Heart right ventricle (tissue), 16 donors: Measurements from ENCODE around the gene AMOT. TPM values are rescaled to one million over a fixed set of nuclear protein-coding genes. Genes with fewer than 3 reads are reported as not detected.

ENCODE experiments used
- ATAC-seq, 8 donors: fragments of 200-7000 bp; cut with Tn5 transposase; one replicate each; pipeline ENCODE4 v1.9.1; 2020; ENCODE audit warnings: mild to moderate bottlenecking in 8 of 8, moderate library complexity in 8 of 8, moderate number of reproducible peaks in 1 of 8
- DNase-seq, 2 donors: peaks; one replicate each; pipeline ENCODE4 v3.0.0-alpha.2; 2020
- H3K27ac ChIP-seq, 10 donors: fragments of 200-600 bp; sonication (generic) in 2 of 10; one replicate each; pipeline versions ENCODE4 v1.5.0 to v1.8.0; 2020 to 2022; ENCODE audit warnings: mild to moderate bottlenecking in 3 of 10
- H3K27me3 ChIP-seq, 7 donors: fragments of 200-600 bp; one replicate each; pipeline ENCODE4 v1.8.0; 2021 to 2022; ENCODE audit warnings: mild to moderate bottlenecking in 2 of 7
- H3K36me3 ChIP-seq, 9 donors: fragments of 200-600 bp; sonication (generic) in 1 of 9; one replicate each; pipeline versions ENCODE4 v1.5.0 to v1.8.0; 2020 to 2022; ENCODE audit warnings: mild to moderate bottlenecking in 2 of 9
- H3K4me1 ChIP-seq, 9 donors: fragments of 200-600 bp; sonication (generic) in 1 of 9; one replicate each; pipeline versions ENCODE4 v1.5.0 to v1.8.0; 2020 to 2022; ENCODE audit warnings: mild to moderate bottlenecking in 4 of 9
- H3K4me3 ChIP-seq, 10 donors: fragments of 200-600 bp; sonication (generic) in 2 of 10; one replicate each; pipeline versions ENCODE4 v1.5.0 to v1.8.0; 2020 to 2022; ENCODE audit warnings: mild to moderate bottlenecking in 7 of 10, moderate library complexity in 2 of 10
- H3K9me3 ChIP-seq, 11 donors: fragments of 200-600 bp in 10 of 11; sonication (generic) in 2 of 11; one replicate each; pipeline versions ENCODE4 v1.5.0 to v1.8.0; 2013 to 2022; ENCODE audit warnings: mild to moderate bottlenecking in 2 of 11, control low read depth in 1 of 11, moderate library complexity in 1 of 11
- WGBS, 2 donors: extraction: QIAGEN DNeasy Blood & Tissue Kit; methylation state at CpG; one replicate each; pipeline ENCODE4 v1.1.7; 2013; ENCODE audit warnings: inconsistent platforms in 1 of 2; 5-methylcytosine and 5-hydroxymethylcytosine counted together
- intact Hi-C, 10 donors: fragments of 100-400 bp; cut with DNase I; formaldehyde crosslinking; loops; one replicate each; pipeline versions ENCODE4 v1.11.1 to v1.14.2; 2022
- polyA plus RNA-seq, 2 donors: library from polyadenylated mRNA; stranded (reverse); fragments of 200-250 nt; gene quantifications; one replicate each; pipeline ENCODE4 v1.2.3, GENCODE V29; 2013
- total RNA-seq, 10 donors: library from RNA; stranded (reverse); fragmentation: NEBNext Ultra II Directional in 3 of 10; extraction: Animal tissue kit (Norgen Biotek cat#: 25700) in 3 of 10; gene quantifications; one replicate each; pipeline versions ENCODE4 v1.2.1 to v1.2.4, GENCODE V29; 2021 to 2023
- TF ChIP-seq, protein P1 (sequence below), 9 donors: fragments of 200-600 bp; sonication (generic) in 2 of 9; IDR thresholded peaks; one replicate each; pipeline versions ENCODE4 v1.5.0 to v1.8.0; 2021 to 2022; ENCODE audit warnings: antibody characterized with exemption in 9 of 9, mild to moderate bottlenecking in 5 of 9, moderate library complexity in 1 of 9
- donor health status: Arrhythmogenic right ventricular cardiomyopathy.
- donor health status: ischemic (EF 13 %, LVEDD 7.1; RV severe dilation, severe dysfunction).
- donor health status: healthy with polysubstance abuse.
- donor health status: DM: no; HTN: yes; CAD: no.
- donor health status: DM: no; HTN: no; CAD: no.
- donor health status: ischemic (EF 25% LVEDD 6.9; RV normal size, moderate dysfunction).
- donor health status: ischemic (EF 25% LVEDD 5.7; RV mildly dilated, moderate dysfunction).
- donor health status: healthy.
- donor health status: DM: yes; HTN: yes; CAD: no.
- donor health status: Ischemic cardiomyopathy.
- donor health status: ischemic (EF 35%, LVEDD 5.7; RV mildly dilated, moderate dysfunction).
- donor health status: nonischemic (EF 11% LVEDD 7.7; RV severe dilation, severe dysfunction).
- donor health status: DM: yes; HTN: yes; CAD: no.
- donor health status: PGD.
- donor health status: ischemic (EF 29% LVEDD 5.4; RV normal size, mild dysfunction).
- donor health status: nonischemic (EF 23%, LVEDD 6.1; RV moderate dilation, normal function).

AMOT gene
- total and polyA plus RNA-seq, 12 donors: 0.62 to 10.8 (median 6.1) TPM

DNA sequence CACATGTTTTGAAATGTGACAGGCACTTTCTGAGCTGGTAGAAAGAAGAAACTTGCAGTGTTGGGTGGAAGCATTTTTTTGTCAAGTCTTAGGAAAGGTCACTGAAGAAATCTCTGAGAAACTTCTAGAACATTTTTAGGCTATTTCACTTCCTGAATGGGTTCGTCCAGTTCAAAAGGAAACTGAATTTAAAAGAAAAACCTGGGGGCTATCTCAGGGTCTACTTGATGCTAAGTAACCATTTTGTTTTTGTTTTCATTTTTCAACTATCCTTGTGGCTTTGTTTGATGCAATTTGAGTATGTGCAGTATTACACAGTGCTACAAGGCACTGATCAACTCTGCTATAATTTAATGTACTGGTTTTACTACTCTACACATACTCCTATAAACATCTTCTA lies 34.0 kb upstream of the AMOT start:
- TF ChIP-seq, protein P1, sequence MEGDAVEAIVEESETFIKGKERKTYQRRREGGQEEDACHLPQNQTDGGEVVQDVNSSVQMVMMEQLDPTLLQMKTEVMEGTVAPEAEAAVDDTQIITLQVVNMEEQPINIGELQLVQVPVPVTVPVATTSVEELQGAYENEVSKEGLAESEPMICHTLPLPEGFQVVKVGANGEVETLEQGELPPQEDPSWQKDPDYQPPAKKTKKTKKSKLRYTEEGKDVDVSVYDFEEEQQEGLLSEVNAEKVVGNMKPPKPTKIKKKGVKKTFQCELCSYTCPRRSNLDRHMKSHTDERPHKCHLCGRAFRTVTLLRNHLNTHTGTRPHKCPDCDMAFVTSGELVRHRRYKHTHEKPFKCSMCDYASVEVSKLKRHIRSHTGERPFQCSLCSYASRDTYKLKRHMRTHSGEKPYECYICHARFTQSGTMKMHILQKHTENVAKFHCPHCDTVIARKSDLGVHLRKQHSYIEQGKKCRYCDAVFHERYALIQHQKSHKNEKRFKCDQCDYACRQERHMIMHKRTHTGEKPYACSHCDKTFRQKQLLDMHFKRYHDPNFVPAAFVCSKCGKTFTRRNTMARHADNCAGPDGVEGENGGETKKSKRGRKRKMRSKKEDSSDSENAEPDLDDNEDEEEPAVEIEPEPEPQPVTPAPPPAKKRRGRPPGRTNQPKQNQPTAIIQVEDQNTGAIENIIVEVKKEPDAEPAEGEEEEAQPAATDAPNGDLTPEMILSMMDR (IDR thresholded peaks at IDR 0.05): no peak
- H3K4me3 ChIP-seq: no peak overlapping the region
- H3K4me1 ChIP-seq: no peaks in the 10 kb centered on the region
- no peaks in the 10 kb centered on the region for H3K36me3 ChIP-seq
- WGBS, 2 donors: 45 to 50% methylated on average over 1 of the region's 1 CpG
- no peak for DNase-seq
- H3K27ac ChIP-seq: no peak overlapping the region
- H3K9me3 ChIP-seq: no peaks in the 10 kb centered on the region
- intact Hi-C loops: no loop called here
- peaks cover 0 to 30% (median 0%) of the 10 kb centered on the region in 7 donors for H3K27me3 ChIP-seq
- ATAC-seq: no peak

DNA sequence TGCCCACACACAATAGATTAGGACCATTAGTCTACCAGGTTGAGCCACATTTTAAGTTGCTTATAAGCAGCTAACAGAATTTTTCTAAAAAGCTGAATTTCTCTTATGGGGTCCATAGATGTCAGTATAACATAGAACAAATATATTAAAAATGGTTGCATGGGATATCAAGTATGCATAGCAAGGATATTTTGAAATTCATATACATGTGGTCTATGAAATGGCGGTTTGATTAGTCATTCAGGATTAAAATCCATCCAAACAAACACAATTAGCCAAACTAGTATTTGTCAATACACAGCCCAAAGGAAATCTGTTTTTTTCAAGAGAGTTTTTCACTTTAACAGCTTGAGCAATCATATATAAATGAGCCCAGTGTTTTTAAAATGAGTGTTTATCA lies 33.5 kb upstream of the AMOT start:
- no peaks in the 10 kb centered on the region for H3K4me1 ChIP-seq
- 41 to 55% methylated on average over 1 of the region's 1 CpG for WGBS, 2 donors
- H3K27me3 ChIP-seq: peaks cover 0 to 28% (median 0%) of the 10 kb centered on the region in 7 donors
- H3K27ac ChIP-seq: no peak overlapping the region
- no peaks in the 10 kb centered on the region for H3K36me3 ChIP-seq
- TF ChIP-seq, protein P1 (IDR thresholded peaks at IDR 0.05): peak in 4 of 9 donors; percentile 6 to 32 (median 17)
- H3K9me3 ChIP-seq: no peaks in the 10 kb centered on the region
- intact Hi-C loops: no loop called here
- no peak for DNase-seq
- no peak for ATAC-seq
- H3K4me3 ChIP-seq: no peak overlapping the region

GRCh38 chrX:112868586-112868985 lies 28.0 kb upstream of the AMOT start:
- no peaks in the 10 kb centered on the region for H3K4me1 ChIP-seq
- peaks cover 0 to 42% (median 0%) of the 10 kb centered on the region in 7 donors for H3K27me3 ChIP-seq
- intact Hi-C loops: no loop called here
- no peak overlapping the region for H3K4me3 ChIP-seq
- H3K36me3 ChIP-seq: no peaks in the 10 kb centered on the region
- DNase-seq (no peak), ATAC-seq (no peak)
- 83 to 86% methylated on average over 3 of the region's 3 CpGs for WGBS, 2 donors
- TF ChIP-seq, protein P1 (IDR thresholded peaks at IDR 0.05): no peak
- no peaks in the 10 kb centered on the region for H3K9me3 ChIP-seq
- no peak overlapping the region for H3K27ac ChIP-seq

DNA sequence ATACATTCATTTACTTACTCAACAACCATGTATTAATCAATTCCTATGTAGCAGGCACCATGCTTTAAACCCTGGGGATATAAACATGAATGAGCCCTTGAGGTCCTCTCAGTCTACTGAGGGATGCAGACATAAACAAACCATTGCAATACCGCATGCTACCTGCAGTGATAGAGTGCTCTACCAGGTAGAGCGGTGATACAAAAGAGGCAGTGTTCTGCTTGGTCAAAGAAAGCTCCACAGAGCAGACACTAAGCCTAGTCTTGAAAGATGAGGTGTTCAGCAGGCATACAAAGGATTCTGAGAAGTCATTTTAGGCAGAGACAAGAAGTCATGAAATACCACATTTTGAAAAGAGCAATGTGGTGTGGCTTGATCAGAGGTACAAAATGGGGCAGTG lies 26.9 kb upstream of the AMOT start:
- whole genome bisulfite sequencing, 2 donors: 79 to 92% methylated on average over 2 of the region's 2 CpGs
- Histone ChIP-seq H3K36me3 (no peaks in the 10 kb centered on the region), H3K27ac (no peak overlapping the region), H3K9me3 (no peaks in the 10 kb centered on the region), H3K4me3 (no peak overlapping the region), H3K27me3 (peaks cover 0 to 39% (median 0%) of the 10 kb centered on the region in 7 donors), H3K4me1 (no peaks in the 10 kb centered on the region)
- DNase-seq (no peak), ATAC-seq (no peak)
- intact Hi-C loops: no loop called here
- TF ChIP-seq, protein P1 (IDR thresholded peaks at IDR 0.05): no peak
